Omental fat pad (tissue), 4 donors: ENCODE results near the gene MLYCD. TPM values are rescaled to one million over a fixed set of nuclear protein-coding genes. Genes with fewer than 3 reads are reported as not detected.

Experiments used
- ATAC-seq: fragments of 150-250 bp; one replicate; pipeline ENCODE4 v1.9.1; 2016; ENCODE audit warnings: mild to moderate bottlenecking, moderate library complexity; ENCODE audit not compliant: low FRiP score
- DNase-seq: peaks from one replicate; pipeline ENCODE4 v3.0.0-alpha.2; 2019; ENCODE audit warnings: low spot score
- CTCF ChIP-seq, 3 donors: fragments of 450-650 bp; IDR thresholded peaks; one replicate each; pipeline ENCODE4 v1.5.1; 2016 to 2017; ENCODE audit warnings: antibody characterized with exemption in 3 of 3, mild to moderate bottlenecking in 3 of 3, moderate library complexity in 2 of 3
- total RNA-seq, 4 donors: library from RNA; depleted of rRNA; stranded (reverse); fragments of >200 nt; gene quantifications; one replicate each; pipeline ENCODE4 v1.1.0, GENCODE V29; 2016

The MLYCD gene
- total RNA-seq: 10 to 100 TPM in 2 of 4 donors, 1 to 10 TPM in 2; 8.4 to 17.8 (median 10.6) TPM

- ATAC-seq: peak; percentile 94
- no peak for TF ChIP-seq CTCF (IDR thresholded peaks at IDR 0.05)
Observed at GRCh38 chr16:83898463-83899271, at the start of gene MLYCD. Gene MLYCD, plus strand, starts transcription at chr16:83899115. Its CDS starts 30 bp downstream, at chr16:83899145.

GRCh38 chr16:83849421-83849820, 49.5 kb upstream of the MLYCD start:
- TF ChIP-seq CTCF (IDR thresholded peaks at IDR 0.05): no peak
- no peak for DNase-seq
- ATAC-seq: no peak

More at GRCh38 chr16:83898463-83899271, at the start of gene MLYCD:
- peak; percentile 44 for DNase-seq

- TF ChIP-seq CTCF (IDR thresholded peaks at IDR 0.05): no peak
- ATAC-seq: no peak
- no peak for DNase-seq
Observed at GRCh38 chr16:83850947-83851346, 48.0 kb upstream of the MLYCD start.

- ATAC-seq (no peak), DNase-seq (no peak)
- no peak for TF ChIP-seq CTCF (IDR thresholded peaks at IDR 0.05)
Observed at GRCh38 chr16:83851473-83851872, 47.4 kb upstream of the MLYCD start.

GRCh38 chr16:83852774-83853173, 46.1 kb upstream of the MLYCD start:
- ATAC-seq: no peak
- TF ChIP-seq CTCF (IDR thresholded peaks at IDR 0.05): no peak

GRCh38 chr16:83853834-83854233, 45.1 kb upstream of the MLYCD start:
- no peak for TF ChIP-seq CTCF (IDR thresholded peaks at IDR 0.05)
- DNase-seq (no peak), ATAC-seq (no peak)

More at GRCh38 chr16:83852774-83853173, 46.1 kb upstream of the MLYCD start:
- DNase-seq: no peak

GRCh38 chr16:83854420-83854819, 44.5 kb upstream of the MLYCD start:
- DNase-seq: no peak
- TF ChIP-seq CTCF (IDR thresholded peaks at IDR 0.05): no peak
- ATAC-seq: no peak
